Measurements from ENCODE around the gene PBX2. TPM values are rescaled to one million over a fixed set of nuclear protein-coding genes. Genes with fewer than 3 reads are reported as not detected.
"Not testable (repeated sequence)": the region's sequence is repeated elsewhere in the genome, so short reads cannot be mapped to it uniquely, and the experiment has no call there.

Gene PBX2
- total RNA-seq, 4 donors from 2014 or later, result 49.2 to 63.9 (median 55.8) TPM

GRCh38 chr6:32187009-32187709, 2.8 kb downstream of the PBX2 start:
- TF ChIP-seq POLR2A (IDR thresholded peaks at IDR 0.05) (no peak), CTCF (IDR thresholded peaks at IDR 0.05) (no peak)
- H3K4me3 ChIP-seq (ENCODE audit: low read depth, poor library complexity, severe bottlenecking), result no peak overlapping the region
- 63 to 65% methylated on average over 12 of the region's 12 CpGs for WGBS, 2 donors
- DNase-seq (ENCODE audit: low spot score in 2 of 2), result no peak
- intact Hi-C loops (cut with DNase I; ENCODE audit: low total_unique reads), result no loop called here

- DNase-seq (ENCODE audit: low spot score in 2 of 2); H3K4me3 ChIP-seq (ENCODE audit: low read depth, poor library complexity, severe bottlenecking); intact Hi-C loops (cut with DNase I; ENCODE audit: low total_unique reads): not testable (repeated sequence)
- WGBS, 2 donors, result 62 to 64% methylated on average over 10 of the region's 10 CpGs
Measured at GRCh38 chr6:32186151-32186840, 3.7 kb downstream of the PBX2 start.

- DNase-seq (ENCODE audit: low spot score in 2 of 2), result peak; percentile 84 to 96
- 19 to 28% methylated on average over 11 of the region's 11 CpGs for WGBS, 2 donors
- H3K4me3 ChIP-seq (ENCODE audit: low read depth, poor library complexity, severe bottlenecking); intact Hi-C loops (cut with DNase I; ENCODE audit: low total_unique reads): not testable (repeated sequence)
Measured at GRCh38 chr6:32185681-32186131, 4.3 kb downstream of the PBX2 start.

- DNase-seq (ENCODE audit: low spot score in 2 of 2), result no peak
- no peak within 1 kb of the TSS for H3K4me3 ChIP-seq (ENCODE audit: low read depth, poor library complexity, severe bottlenecking)
- TF ChIP-seq CTCF (IDR thresholded peaks at IDR 0.05) (no peak), POLR2A (IDR thresholded peaks at IDR 0.05) (no peak)
- intact Hi-C loops (cut with DNase I; ENCODE audit: low total_unique reads), result no loop called here
- 69 to 72% methylated on average over 6 of the region's 6 CpGs for WGBS, 2 donors
Measured at GRCh38 chr6:32184084-32184640, 5.8 kb downstream of the PBX2 start, which contains the start of gene AGER. TSS of gene AGER (minus strand) at chr6:32184253. CDS start at chr6:32184222, 31 bp downstream.

GRCh38 chr6:32183483-32184083, 6.4 kb downstream of the PBX2 start:
- 79 to 82% methylated on average over 15 of the region's 15 CpGs for WGBS, 2 donors
- intact Hi-C loops (cut with DNase I; ENCODE audit: low total_unique reads), result no loop called here
- no peak for TF ChIP-seq POLR2A (IDR thresholded peaks at IDR 0.05)
- TF ChIP-seq CTCF (IDR thresholded peaks at IDR 0.05), result no peak
- no peak for DNase-seq (ENCODE audit: low spot score in 2 of 2)
- H3K4me3 ChIP-seq (ENCODE audit: low read depth, poor library complexity, severe bottlenecking), result no peak overlapping the region

GRCh38 chr6:32183030-32183429, 7.0 kb downstream of the PBX2 start:
- DNase-seq (ENCODE audit: low spot score in 2 of 2), result no peak
- intact Hi-C loops (cut with DNase I; ENCODE audit: low total_unique reads), result no loop called here

More at GRCh38 chr6:32183030-32183429, 7.0 kb downstream of the PBX2 start:
- no peak for TF ChIP-seq CTCF (IDR thresholded peaks at IDR 0.05)
- TF ChIP-seq POLR2A (IDR thresholded peaks at IDR 0.05), result no peak
- WGBS, 2 donors, result 66 to 73% methylated on average over 3 of the region's 3 CpGs
- no peak overlapping the region for H3K4me3 ChIP-seq (ENCODE audit: low read depth, poor library complexity, severe bottlenecking)

All from lower leg skin (tissue), 4 donors.